GM12875 (cell line): Measurements from ENCODE around the gene PNKD.
A peak's percentile ranks its signal among the peaks of the same experiment; 100 is the strongest.

Experiments
- H3K4me3 ChIP-seq: one replicate; pipeline ENCODE4 v1.5.1; 2011; ENCODE audit warnings: low read depth, low read length, control low read depth
- TF ChIP-seq, protein P1 (sequence below): IDR thresholded peaks from 2 replicates; pipeline ENCODE4 v1.5.1; 2011; ENCODE audit warnings: low read depth, mild to moderate bottlenecking, control low read depth, inconsistent platforms, low read length, moderate library complexity, borderline replicate concordance; ENCODE audit not compliant: insufficient read depth

Gene PNKD

GRCh38 chr2:218280260-218280870, 10.0 kb downstream of the PNKD start:
- TF ChIP-seq, protein P1, sequence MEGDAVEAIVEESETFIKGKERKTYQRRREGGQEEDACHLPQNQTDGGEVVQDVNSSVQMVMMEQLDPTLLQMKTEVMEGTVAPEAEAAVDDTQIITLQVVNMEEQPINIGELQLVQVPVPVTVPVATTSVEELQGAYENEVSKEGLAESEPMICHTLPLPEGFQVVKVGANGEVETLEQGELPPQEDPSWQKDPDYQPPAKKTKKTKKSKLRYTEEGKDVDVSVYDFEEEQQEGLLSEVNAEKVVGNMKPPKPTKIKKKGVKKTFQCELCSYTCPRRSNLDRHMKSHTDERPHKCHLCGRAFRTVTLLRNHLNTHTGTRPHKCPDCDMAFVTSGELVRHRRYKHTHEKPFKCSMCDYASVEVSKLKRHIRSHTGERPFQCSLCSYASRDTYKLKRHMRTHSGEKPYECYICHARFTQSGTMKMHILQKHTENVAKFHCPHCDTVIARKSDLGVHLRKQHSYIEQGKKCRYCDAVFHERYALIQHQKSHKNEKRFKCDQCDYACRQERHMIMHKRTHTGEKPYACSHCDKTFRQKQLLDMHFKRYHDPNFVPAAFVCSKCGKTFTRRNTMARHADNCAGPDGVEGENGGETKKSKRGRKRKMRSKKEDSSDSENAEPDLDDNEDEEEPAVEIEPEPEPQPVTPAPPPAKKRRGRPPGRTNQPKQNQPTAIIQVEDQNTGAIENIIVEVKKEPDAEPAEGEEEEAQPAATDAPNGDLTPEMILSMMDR = no peak
- H3K4me3 ChIP-seq = no peak overlapping the region

DNA sequence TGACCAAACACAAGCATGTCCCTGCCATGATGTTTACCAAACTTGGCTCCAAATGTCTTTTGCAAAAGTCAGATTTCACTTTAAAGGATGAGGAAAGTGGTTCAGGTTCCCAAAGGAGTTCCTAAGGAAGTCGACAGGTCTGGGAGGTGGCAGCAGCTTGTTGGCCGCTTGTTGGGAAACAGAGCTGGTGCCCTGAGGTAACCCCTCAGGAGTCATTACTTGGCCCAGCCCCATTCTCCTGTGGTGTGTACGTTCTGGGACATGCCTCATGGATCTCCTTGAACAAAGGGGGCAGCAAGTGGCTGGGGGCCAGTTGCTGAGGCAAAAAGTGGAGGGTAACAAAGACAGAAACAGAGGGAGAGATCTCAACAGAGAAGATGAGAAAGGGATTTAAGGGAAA, 11.1 kb downstream of the PNKD start:
- TF ChIP-seq, protein P1 = no peak

GRCh38 chr2:218282173-218282991, 12.1 kb downstream of the PNKD start:
- TF ChIP-seq, protein P1 = no peak
- H3K4me3 ChIP-seq = no peak overlapping the region

More for the DNA sequence above, 11.1 kb downstream of the PNKD start:
- no peak overlapping the region for H3K4me3 ChIP-seq

GRCh38 chr2:218284106-218284811, 13.9 kb downstream of the PNKD start:
- TF ChIP-seq, protein P1 = no peak
- no peak overlapping the region for H3K4me3 ChIP-seq

DNA sequence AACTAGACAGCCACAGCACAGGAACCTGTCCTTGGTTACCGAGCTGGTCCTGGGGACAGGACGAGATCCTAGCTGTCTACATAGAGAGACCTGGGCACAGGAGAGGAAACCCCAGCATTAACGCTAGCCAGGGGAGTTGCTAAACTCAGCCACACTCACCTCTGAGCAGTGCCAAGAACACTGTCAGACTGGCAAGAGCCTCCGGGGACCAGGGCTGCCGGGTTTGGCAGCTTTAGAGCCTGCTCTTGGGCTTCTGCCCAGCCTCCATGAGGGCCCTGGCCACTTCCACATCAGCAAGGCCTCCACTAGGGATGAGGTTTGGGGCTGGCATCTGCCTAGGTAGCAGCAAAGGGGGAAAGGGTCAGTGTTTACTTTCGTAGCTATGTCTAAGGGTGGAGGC, 15.3 kb downstream of the PNKD start:
- H3K4me3 ChIP-seq = no peak overlapping the region
- TF ChIP-seq, protein P1 = no peak

DNA sequence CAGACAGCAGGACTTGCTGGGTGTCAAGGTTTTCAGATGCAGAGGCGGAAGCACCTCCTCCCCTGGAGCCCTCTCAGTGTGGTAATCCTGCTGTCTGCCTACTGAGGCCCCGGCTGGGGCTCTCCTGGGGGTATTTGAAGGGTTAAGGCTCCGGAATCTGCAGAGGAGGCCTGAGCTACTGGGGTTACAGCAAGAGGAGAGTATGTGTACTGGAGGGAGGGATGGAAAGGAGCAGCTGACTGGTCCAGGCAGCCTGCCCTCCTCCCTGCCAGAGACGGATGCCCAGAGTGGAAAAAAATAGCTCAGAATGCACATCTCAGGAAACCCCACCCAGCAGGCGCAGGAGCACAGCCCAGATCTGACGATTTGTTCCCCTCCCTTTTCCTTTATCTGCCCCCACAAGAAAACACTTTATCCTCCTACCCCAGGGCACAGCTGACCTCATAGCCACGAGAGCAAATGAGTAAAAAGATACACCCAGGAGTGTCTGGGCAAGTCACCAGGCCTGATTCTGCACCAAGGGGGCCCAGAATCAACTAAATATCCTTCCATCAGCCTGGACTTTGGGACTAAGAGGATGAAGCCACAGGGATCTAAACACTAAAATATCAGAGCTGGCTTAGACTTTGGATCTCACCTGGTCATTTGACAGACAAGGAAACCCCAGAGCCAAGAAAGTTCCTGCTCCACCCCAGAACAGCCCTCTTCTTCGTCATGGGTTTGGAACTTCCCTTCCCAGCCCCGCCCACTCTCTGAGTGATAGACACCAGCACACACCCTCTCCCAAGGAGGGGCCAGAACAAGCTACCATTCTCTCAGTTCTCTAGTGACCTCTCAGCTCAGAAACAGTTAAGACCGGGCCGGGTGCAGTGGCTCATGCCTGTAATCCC, 16.5 kb downstream of the PNKD start:
- TF ChIP-seq, protein P1 = no peak
- peak overlapping the region; percentile 6 for H3K4me3 ChIP-seq
